Measurements from ENCODE around the gene RALA. TPM values are rescaled to one million over a fixed set of nuclear protein-coding genes. Genes with fewer than 3 reads are reported as not detected.

RALA gene, protein sequence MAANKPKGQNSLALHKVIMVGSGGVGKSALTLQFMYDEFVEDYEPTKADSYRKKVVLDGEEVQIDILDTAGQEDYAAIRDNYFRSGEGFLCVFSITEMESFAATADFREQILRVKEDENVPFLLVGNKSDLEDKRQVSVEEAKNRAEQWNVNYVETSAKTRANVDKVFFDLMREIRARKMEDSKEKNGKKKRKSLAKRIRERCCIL
- total RNA-seq, result 10 to 100 TPM; 29.1 to 31.1 TPM

DNA sequence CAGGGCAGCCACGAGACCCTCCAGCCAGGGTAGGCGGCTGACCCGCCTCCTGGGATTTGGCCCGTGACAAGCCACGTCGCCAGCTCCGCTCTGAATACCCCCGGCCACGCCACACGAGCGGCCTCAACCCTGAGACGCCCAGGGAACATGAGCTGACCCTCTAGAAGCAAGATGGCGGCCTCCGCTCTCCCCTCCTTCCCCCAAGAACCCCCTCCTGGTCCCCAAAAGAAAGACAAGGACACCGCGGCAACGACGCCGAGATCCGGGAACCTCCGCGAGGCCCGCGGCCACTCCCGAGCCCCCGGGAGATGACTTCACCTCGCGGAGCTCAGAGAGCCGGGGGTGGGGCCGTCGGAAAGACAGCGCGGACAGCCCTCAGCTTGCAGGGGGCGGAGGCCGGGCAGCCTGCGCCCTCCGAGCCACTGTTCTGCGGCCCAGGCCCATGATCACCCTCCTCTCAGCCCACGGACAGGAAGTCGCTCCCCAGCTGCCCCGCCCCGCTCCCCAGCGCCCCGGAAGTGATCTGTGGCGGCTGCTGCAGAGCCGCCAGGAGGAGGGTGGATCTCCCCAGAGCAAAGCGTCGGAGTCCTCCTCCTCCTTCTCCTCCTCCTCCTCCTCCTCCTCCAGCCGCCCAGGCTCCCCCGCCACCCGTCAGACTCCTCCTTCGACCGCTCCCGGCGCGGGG lies at the start of gene RALA:
Gene RALA, plus strand, starts transcription at position 526 of the 685 bp plus-strand sequence. CDS start 63,096 bp downstream, outside the sequence.
- ChIA-PET CTCF (interaction anchor here (0.6 to 1.9 kb wide), 5 partner anchors 13 to 504 kb away, joined by 3 to 6 read pairs (median 3); no protein-coding TSS in a partner anchor), POLR2A (interaction anchor here (0.7 to 2.3 kb wide), 4 partner anchors 15 to 110 kb away, joined by 3 to 8 read pairs (median 3); no protein-coding TSS in a partner anchor)

DNA sequence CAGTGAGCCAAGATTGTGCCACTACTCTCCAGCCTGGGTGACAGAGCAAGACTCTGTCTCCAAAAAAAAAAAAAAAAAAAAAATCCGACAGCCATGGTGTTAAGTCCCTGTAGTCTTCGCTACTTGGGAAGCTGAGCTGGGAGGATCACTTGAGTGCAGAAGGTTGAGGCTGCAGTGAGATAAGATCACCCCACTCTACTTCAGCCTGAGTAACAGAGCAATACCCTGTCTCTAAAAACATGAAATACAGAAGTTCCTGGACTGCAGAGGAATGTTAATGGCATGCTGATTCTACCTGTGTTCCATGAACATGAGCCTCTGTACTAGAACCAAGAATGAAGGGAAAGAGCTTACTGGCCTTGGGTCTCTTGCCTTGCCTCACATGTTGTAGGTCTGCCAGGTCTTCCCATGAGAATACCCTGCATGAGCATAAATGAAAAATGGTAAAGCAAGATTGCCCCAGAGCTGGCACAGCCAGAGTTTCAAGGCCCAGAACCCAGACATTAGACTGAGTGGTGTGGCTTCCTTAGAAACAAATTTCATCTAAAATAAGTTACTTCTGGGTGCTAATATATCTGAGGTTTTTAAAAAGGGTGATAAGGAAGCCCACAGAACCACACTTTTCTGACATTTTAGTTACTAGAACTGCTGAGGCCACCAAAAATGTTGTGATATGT lies 48.6 kb upstream of the RALA start:
- POLR2A ChIA-PET, result no interaction called here
- CTCF ChIA-PET, result no interaction called here

GRCh38 chr7:39577229-39577874 lies 46.0 kb upstream of the RALA start:
- ChIA-PET CTCF (interaction anchor here (1.1 to 7.3 kb wide), 2 partner anchors 32 to 168 kb away, joined by 3 to 104 read pairs; no protein-coding TSS in a partner anchor), POLR2A (no interaction called here)

GRCh38 chr7:39580149-39580874 lies 43.1 kb upstream of the RALA start:
- ChIA-PET CTCF (interaction anchor here (0.6 to 7.3 kb wide), 16 partner anchors 9 to 472 kb away, joined by 3 to 104 read pairs (median 4); partner anchors contain the start of gene RALA), POLR2A (interaction anchor here (0.7 to 1.1 kb wide), 2 partner anchors 10 to 45 kb away, joined by 3 read pairs; no protein-coding TSS in a partner anchor)

GRCh38 chr7:39582536-39582935 lies 40.8 kb upstream of the RALA start:
- POLR2A ChIA-PET, result no interaction called here
- CTCF ChIA-PET, result interaction anchor here (0.6 to 7.3 kb wide), 3 partner anchors 102 to 162 kb away, joined by 3 to 104 read pairs (median 3); no protein-coding TSS in a partner anchor

DNA sequence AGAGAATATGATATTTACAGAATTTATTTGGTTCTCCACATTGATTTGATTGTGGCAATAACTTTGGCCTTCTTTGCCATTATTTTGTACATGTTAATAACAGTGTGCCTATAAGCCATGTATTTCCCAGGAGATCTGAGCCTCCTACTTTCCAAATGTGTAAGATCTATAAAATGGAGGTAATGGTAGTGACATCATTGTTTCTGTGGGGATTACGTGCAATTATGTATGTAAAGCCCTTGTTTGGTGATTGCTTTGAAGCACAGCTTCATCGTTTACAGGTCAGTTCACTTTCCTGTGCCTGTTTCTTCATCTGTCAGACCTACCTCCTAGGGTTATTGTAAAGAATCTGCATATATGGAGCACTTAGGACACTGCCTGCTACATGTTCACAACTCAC lies 39.8 kb upstream of the RALA start:
- POLR2A ChIA-PET, result no interaction called here
- CTCF ChIA-PET, result no interaction called here

GRCh38 chr7:39587393-39587792 lies 36.0 kb upstream of the RALA start:
- CTCF ChIA-PET, result no interaction called here
- POLR2A ChIA-PET, result no interaction called here

DNA sequence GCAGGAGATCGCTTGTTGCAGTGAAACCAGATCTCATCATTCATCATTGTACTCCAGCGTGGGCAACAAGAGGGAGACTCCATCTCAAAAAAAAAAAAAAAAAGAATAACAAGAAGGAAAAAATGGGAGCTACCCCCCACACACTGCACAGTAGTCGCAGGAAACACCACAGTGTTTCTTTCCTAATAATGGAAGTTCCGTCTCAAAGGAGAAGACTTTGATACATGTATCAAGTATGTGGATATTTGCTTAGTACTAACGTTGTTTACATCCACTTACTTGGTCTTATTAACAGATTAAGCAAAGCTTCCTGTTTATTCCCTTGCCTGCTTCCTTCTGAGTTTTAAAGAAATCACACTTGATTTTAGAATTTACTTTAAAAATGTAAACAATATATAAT lies 35.0 kb upstream of the RALA start:
- CTCF ChIA-PET, result interaction anchor here (0.6 to 2.2 kb wide), 4 partner anchors 8 to 730 kb away, joined by 3 to 11 read pairs (median 4); partner anchors contain the start of gene RALA

DNA sequence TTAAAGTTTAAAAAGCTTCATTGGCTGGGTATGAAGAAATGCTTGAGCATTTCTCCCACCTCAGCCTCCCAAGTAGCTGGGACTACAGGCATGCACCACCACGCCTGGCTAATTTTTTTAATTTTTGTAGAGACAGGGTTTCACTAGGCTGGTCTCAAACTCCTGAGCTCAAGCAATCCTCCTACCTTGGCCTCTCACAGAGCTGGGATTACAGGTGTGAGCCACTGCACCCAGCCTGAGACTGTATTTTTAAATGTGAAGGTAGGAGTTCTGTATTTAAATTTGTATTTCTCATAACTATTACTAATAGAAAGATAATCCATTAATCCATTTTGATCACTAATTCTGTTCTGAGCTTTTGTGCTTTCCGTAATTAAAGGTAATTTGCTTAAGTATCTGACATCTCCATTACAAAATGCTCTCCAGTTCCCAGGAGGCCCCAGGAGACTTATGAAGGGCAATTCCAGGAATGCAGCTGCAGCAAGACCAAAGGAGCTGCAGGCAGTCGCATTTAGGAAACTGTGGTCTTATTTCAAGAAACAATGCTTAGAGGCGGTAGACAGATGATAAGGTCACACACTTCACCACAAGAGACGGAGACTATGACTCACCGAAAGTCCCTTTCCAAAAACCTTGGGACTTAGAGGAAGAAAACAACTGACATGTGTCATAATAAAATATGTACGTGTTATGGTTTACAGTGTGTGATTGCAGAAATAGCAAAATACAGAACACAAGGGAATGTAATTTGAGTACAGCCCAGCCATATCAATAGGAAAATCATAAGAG lies 33.9 kb upstream of the RALA start:
- ChIA-PET CTCF (interaction anchor here (0.6 to 2.2 kb wide), 4 partner anchors 9 to 475 kb away, joined by 3 to 11 read pairs (median 4); partner anchors contain the start of gene RALA), POLR2A (interaction anchor here (0.5 kb wide), 1 partner anchor 9 kb away, joined by 3 read pairs; no protein-coding TSS in a partner anchor)

More for the DNA sequence above, 35.0 kb upstream of the RALA start:
- POLR2A ChIA-PET, result no interaction called here

GRCh38 chr7:39592586-39592985 lies 30.8 kb upstream of the RALA start:
- ChIA-PET CTCF (interaction anchor here (1.3 kb wide), 1 partner anchor 12 kb away, joined by 4 read pairs; no protein-coding TSS in a partner anchor), POLR2A (interaction anchor here (0.6 kb wide), 2 partner anchors 32 to 1375 kb away, joined by 3 to 5 read pairs; no protein-coding TSS in a partner anchor)

DNA sequence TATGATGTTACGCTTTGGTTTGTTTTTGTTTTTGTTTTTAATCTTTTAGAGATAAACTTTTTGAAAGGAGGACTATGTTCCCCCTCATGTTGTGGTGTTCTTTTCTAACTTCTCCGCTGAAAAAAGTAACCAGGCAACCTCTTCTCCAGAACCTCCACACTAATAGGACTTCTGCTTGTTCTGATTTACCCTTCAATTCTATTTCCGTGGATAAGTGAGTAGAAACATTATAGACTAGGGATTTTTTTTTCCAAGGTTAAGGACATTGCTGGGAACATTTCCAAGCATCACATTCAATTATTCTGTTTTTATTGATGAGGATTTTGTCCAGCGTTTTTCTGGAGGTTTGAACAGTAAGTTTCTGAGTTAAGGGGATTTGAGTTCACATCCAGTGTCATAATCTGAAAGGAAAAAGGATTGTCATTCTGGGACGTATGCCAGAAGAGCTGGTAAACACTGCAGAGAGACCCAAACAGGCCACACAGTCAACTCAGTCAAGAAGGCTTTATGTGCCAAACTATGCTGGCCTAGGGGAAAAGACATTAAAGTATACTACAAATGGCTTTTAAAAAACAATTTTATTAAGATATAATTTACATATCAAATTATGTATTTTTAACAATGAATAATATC lies 28.3 kb upstream of the RALA start:
- ChIA-PET POLR2A (no interaction called here), CTCF (no interaction called here)

DNA sequence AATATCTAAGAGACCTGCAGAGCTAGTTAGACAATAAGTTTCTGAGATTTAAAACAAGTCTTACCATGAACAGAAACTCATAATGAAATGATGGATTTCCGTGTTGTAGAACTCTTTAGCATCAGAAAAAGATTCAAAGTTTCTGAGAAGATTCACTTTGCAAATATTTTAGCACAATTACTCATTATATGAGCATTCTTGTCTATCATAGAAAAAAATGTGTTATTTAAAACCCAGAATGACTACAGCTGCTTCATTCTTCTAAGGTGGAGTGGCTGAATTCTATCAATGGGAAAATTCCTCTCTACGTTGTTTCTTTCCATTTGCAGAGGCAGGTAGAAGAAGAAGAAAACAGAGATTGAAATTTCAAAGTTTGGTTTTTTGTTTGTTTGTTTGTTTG lies 21.0 kb upstream of the RALA start:
- ChIA-PET CTCF (no interaction called here), POLR2A (no interaction called here)

DNA sequence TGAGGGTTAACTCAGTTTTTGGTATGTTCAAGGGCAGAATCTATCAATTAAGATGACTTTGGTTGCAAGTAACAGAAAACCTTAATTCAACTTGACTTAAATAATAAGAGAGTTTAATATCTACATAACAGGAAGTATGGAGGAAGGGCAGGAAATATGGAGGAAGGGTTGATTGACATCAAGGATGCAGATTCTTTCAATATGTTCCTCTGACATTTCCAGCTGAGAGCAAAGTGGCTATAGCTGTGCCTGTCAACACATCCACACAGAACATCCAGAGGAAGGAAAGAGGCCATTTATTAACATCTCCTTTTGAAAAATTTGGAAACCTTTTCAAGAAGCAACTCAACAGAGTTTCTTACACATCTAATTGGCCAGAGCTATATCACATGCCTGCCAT lies 19.4 kb upstream of the RALA start:
- ChIA-PET CTCF (no interaction called here), POLR2A (no interaction called here)

- POLR2A ChIA-PET, result no interaction called here
- CTCF ChIA-PET, result no interaction called here
Observed at GRCh38 chr7:39605087-39605486, 18.3 kb upstream of the RALA start.

DNA sequence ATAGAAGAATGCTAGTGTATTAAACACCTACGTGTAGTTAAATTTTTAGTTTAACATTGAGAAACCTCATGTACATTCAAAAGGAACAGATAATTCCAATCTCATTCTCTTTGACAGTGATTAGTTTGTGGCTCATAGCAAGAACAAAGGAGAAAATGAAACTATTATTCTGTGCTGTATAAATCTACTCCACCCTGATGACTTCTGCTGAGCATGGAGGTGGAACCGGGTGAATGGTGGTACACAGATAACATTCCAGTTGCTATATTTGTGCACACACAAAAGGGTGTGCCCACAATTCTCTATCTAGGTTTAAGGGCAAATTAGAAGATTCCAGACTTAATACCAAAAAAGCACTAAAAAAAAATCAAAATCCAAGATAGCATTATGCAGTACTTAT lies 17.0 kb upstream of the RALA start:
- ChIA-PET POLR2A (no interaction called here), CTCF (no interaction called here)

DNA sequence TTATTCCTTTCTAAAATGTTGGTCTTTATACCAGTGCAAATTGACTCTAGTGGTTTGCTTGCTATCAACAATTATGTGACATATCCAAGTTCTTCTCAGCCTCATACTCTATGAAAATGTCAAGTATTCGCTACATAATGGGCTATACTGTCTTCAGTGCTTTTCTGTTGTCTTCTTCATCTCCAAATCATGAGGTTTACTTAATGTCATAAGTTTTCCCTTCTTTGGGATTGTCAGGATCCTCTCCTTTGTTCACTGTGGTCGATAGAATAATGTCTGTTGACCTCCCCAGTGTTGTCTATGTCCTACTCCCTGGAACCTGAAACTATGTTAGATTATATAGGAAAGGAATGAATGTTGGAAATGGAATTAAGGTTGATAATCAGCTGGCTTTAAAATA lies 16.4 kb upstream of the RALA start:
- POLR2A ChIA-PET, result no interaction called here
- CTCF ChIA-PET, result interaction anchor here (0.5 kb wide), 1 partner anchor 753 kb away, joined by 6 read pairs; no protein-coding TSS in a partner anchor

DNA sequence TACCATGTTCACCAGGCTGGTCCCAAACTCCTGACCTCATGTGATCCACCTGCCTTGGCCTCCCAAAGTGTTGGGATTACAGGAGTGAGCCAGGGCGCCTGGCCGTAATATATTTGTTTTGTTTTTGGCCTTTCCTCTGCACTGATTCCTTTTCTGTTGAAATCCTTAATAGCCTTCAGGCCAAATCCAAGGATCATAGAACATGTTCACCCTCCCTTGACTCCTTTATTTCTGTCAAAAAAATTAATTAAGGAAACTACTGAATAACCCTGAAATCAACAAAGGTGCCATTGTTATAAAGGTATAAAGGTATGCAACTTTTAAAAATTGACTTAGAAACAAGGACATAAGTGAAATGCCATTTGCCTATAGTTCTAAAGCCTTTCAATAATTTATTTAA lies 15.5 kb upstream of the RALA start:
- POLR2A ChIA-PET, result no interaction called here
- CTCF ChIA-PET, result no interaction called here

DNA sequence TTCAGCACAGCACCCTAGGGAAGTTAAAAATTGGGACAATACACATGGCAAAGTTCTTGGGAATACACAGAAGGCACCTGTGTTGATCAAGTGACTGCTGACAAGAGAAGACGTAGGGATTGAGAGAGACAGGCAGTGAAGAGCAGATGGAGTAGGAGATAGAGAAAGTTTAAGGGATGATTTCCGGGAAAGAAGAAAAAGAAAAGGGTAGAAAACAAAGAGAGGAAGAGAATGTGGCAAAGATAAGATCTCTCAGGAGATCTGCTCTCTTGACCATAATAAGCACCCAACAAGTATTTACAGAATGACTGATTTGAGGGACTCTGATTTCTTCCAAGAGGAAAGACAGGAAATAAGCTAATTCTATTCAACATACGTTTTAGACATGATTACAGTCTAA lies 15.1 kb upstream of the RALA start:
- CTCF ChIA-PET, result no interaction called here
- POLR2A ChIA-PET, result no interaction called here

Measured in activated CD8-positive, alpha-beta memory T cell treated with anti-CD3 and anti-CD28 coated beads for 36 hours (primary cell).